GM12878 (cell line): ENCODE measurements around the gene CHFR. TPM values are rescaled to one million over a fixed set of nuclear protein-coding genes. Genes with fewer than 3 reads are reported as not detected.

Experiments used
- ATAC-seq: fragments of 200-7000 bp; cut with Tn5 transposase; 3 replicates; pipeline ENCODE4 v1.9.1; 2020; ENCODE audit warnings: mild to moderate bottlenecking, moderate library complexity
- BruUV-seq: library from RNA; stranded (reverse); fragments of 400-500 nt; replicated peaks from 2 replicates; lab custom pipeline; 2021; lab: Mats Ljungman, UMichigan
- CTCF ChIA-PET: fragments of 300-600 bp; sonication (Branson Sonifier 250); formaldehyde crosslinking; extraction: SDS; loops from one replicate; lab custom pipeline; 2021; ENCODE audit warnings: inconsistent platforms; lab: Yijun Ruan, JAX
- POLR2A ChIA-PET: fragments of 350-600 bp; formaldehyde crosslinking; extraction: SDS; loops from one replicate; lab custom pipeline; 2021; ENCODE audit warnings: inconsistent platforms; lab: Charles Lee
- RAD21 ChIA-PET: fragments of 300-600 bp; sonication (Branson Sonifier 250); formaldehyde crosslinking; loops from one replicate; lab custom pipeline; 2023; ENCODE audit warnings: antibody characterized with exemption; ENCODE audit not compliant: unreplicated experiment; lab: Charles Lee
- SMC1A ChIA-PET: fragments of 300-600 bp; sonication (Branson Sonifier 250); formaldehyde crosslinking; loops from one replicate; lab custom pipeline; 2023; ENCODE audit not compliant: unreplicated experiment, uncharacterized antibody; lab: Charles Lee
- DNase-seq: peaks from one replicate; pipeline ENCODE4 v3.0.0-alpha.2; 2011; ENCODE audit warnings: low read depth, low spot score
- FAIRE-seq: peaks from 3 replicates; lab custom pipeline; 2011; peaks lifted over from hg19 to GRCh38; lab: Jason Lieb, UNC
- H2AFZ ChIP-seq: 2 replicates; pipeline ENCODE4 v1.6.0; 2011; ENCODE audit warnings: low read depth, low read length, control low read depth; ENCODE audit not compliant: control insufficient read depth
- H3K27ac ChIP-seq: 2 replicates; pipeline ENCODE4 v1.5.1; 2011; ENCODE audit warnings: control low read depth; ENCODE audit not compliant: control insufficient read depth, insufficient read depth
- H3K27me3 ChIP-seq, 2 experiments: replicated peaks in 1 of 2; 2 replicates each; pipeline versions ENCODE4 v1.6.0 to v1.6.1; 2011; ENCODE audit warnings: low read length in 1 of 2; ENCODE audit not compliant: control insufficient read depth in 2 of 2, insufficient read depth in 2 of 2
- H3K36me3 ChIP-seq, 2 experiments: 2 replicates each; pipeline ENCODE4 v1.5.1; 2011; ENCODE audit warnings: low read length in 1 of 2; ENCODE audit not compliant: control insufficient read depth in 2 of 2, insufficient read depth in 2 of 2
- H3K4me1 ChIP-seq: 2 replicates; pipeline ENCODE4 v1.6.1; 2011; ENCODE audit warnings: mild to moderate bottlenecking, low read length, moderate library complexity, mixed read lengths; ENCODE audit not compliant: control insufficient read depth, insufficient read depth
- H3K4me2 ChIP-seq: 2 replicates; pipeline ENCODE4 v1.6.0; 2011; ENCODE audit warnings: control low read depth; ENCODE audit not compliant: control insufficient read depth, insufficient read depth
- H3K4me3 ChIP-seq: fragments of 200-600 bp; sonication (generic); 2 replicates; pipeline ENCODE4 v1.5.1; 2016
- H3K79me2 ChIP-seq: 2 replicates; pipeline ENCODE4 v1.6.0; 2011; ENCODE audit warnings: low read length; ENCODE audit not compliant: control insufficient read depth, insufficient read depth
- H3K9ac ChIP-seq: 2 replicates; pipeline ENCODE4 v1.8.0; 2011; ENCODE audit warnings: low read length, control low read depth, mixed read lengths; ENCODE audit not compliant: control insufficient read depth, insufficient read depth
- H3K9me3 ChIP-seq: replicated peaks from 3 replicates; pipeline ENCODE4 v1.5.1; 2011; ENCODE audit warnings: mild to moderate bottlenecking, low read length; ENCODE audit not compliant: control insufficient read depth, insufficient read depth
- H4K20me1 ChIP-seq: 2 replicates; pipeline ENCODE4 v1.6.0; 2011; ENCODE audit not compliant: control insufficient read depth, insufficient read depth
- ATF7 ChIP-seq: fragments of 450-650 bp; IDR thresholded peaks from 2 replicates; pipeline ENCODE4 v1.6.1; 2016; ENCODE audit warnings: low read depth, mild to moderate bottlenecking
- CBX5 ChIP-seq: sonication (generic); IDR thresholded peaks from 2 replicates; pipeline ENCODE4 v1.6.1; 2016; ENCODE audit warnings: low read depth, moderate library complexity, mild to moderate bottlenecking, inconsistent platforms
- CHD4 ChIP-seq: fragments of 200-600 bp; sonication (generic); IDR thresholded peaks from 2 replicates; pipeline ENCODE4 v1.6.1; 2016; ENCODE audit warnings: mild to moderate bottlenecking
- FOXK2 ChIP-seq: fragments of 450-650 bp; IDR thresholded peaks from 2 replicates; pipeline ENCODE4 v1.6.1; 2017; ENCODE audit warnings: mild to moderate bottlenecking, moderate library complexity
- HDAC6 ChIP-seq: fragments of 200-600 bp; sonication (generic); IDR thresholded peaks from one replicate; pipeline ENCODE4 v1.8.0; 2017; ENCODE audit warnings: antibody characterized with exemption; ENCODE audit not compliant: unreplicated experiment
- IRF4 ChIP-seq: IDR thresholded peaks from 2 replicates; pipeline ENCODE4 v1.6.1; 2011; ENCODE audit warnings: low read depth, low read length
- LARP7 ChIP-seq: fragments of 450-650 bp; IDR thresholded peaks from 2 replicates; pipeline ENCODE4 v1.6.1; 2017; ENCODE audit warnings: mild to moderate bottlenecking
- MEF2B ChIP-seq: fragments of 450-650 bp; IDR thresholded peaks from 2 replicates; pipeline ENCODE4 v1.6.1; 2018; ENCODE audit warnings: mild to moderate bottlenecking, moderate library complexity; ENCODE audit not compliant: partially characterized antibody, poor library complexity, severe bottlenecking
- MTA3 ChIP-seq: IDR thresholded peaks from 2 replicates; pipeline ENCODE4 v1.6.1; 2012; ENCODE audit warnings: low read length, inconsistent platforms, borderline replicate concordance
- RAD21 ChIP-seq: IDR thresholded peaks from 2 replicates; pipeline ENCODE4 v1.6.1; 2011; ENCODE audit warnings: mild to moderate bottlenecking, low read depth, low read length, moderate library complexity; ENCODE audit not compliant: insufficient read depth
- RCOR1 ChIP-seq: conservative IDR thresholded peaks from 2 replicates; pipeline ENCODE4 v1.6.1; 2012; ENCODE audit warnings: low read depth, low read length, improper control_type of control experiment
- SMAD1 ChIP-seq: fragments of 450-650 bp; IDR thresholded peaks from 2 replicates; pipeline ENCODE4 v1.6.1; 2018; ENCODE audit warnings: mild to moderate bottlenecking, low read depth; ENCODE audit not compliant: partially characterized antibody
- SMARCA5 ChIP-seq: fragments of 450-650 bp; IDR thresholded peaks from 2 replicates; pipeline ENCODE4 v1.6.1; 2017; ENCODE audit warnings: mild to moderate bottlenecking
- STAT3 ChIP-seq: IDR thresholded peaks from 2 replicates; pipeline ENCODE4 v1.6.1; 2011; ENCODE audit warnings: low read depth, low read length, improper control_type of control experiment
- TCF12 ChIP-seq: IDR thresholded peaks from 2 replicates; pipeline ENCODE4 v1.6.1; 2011; ENCODE audit warnings: low read depth, mild to moderate bottlenecking, low read length
- ZNF217 ChIP-seq: fragments of 450-650 bp; IDR thresholded peaks from 2 replicates; pipeline ENCODE4 v1.6.1; 2017; ENCODE audit warnings: antibody characterized with exemption, mild to moderate bottlenecking
- ZNF24 ChIP-seq: fragments of 450-650 bp; IDR thresholded peaks from 2 replicates; pipeline ENCODE4 v1.6.1; 2017; ENCODE audit warnings: antibody characterized with exemption, mild to moderate bottlenecking
- WGBS: methylation state at CpG from one replicate; pipeline ENCODE4 v1.1.6; 2016; ENCODE audit warnings: low lambda C conversion rate; ENCODE audit not compliant: insufficient replicate concordance, insufficient coverage; ENCODE audit errors: missing lambda C conversion rate; 5-methylcytosine and 5-hydroxymethylcytosine counted together
- in situ Hi-C: fragments of 300-500 bp; cut with MboI; formaldehyde crosslinking; loops from 9 replicates; pipeline ENCODE4 v1.14.3; 2018; ENCODE audit warnings: mixed read lengths
- intact Hi-C: fragments of 100-400 bp; cut with micrococcal nuclease; formaldehyde crosslinking; loops from one replicate; pipeline ENCODE4 v1.14.2; 2022; ENCODE audit not compliant: unreplicated experiment
- polyA plus RNA-seq, 11 experiments: library from polyadenylated mRNA; depleted of rRNA in 4 of 11; unstranded in 6 of 11; stranded (reverse) in 5 of 11; fragments of >200 nt; fragmentation: Nextera tagmentation in 4 of 11; fragmentation: Illumina TruSeq in 1 of 11; extraction: Ambion mirVana in 4 of 11; extraction: Trizol in 1 of 11; gene quantifications; 1 replicate in 1 of 11; 2 replicates in 10 of 11; pipeline versions ENCODE4 v1.2.1 to v1.2.3, GENCODE V29; 2011 to 2016; ENCODE audit warnings: inconsistent platforms in 2 of 11, missing spikeins in 2 of 11, low read depth in 1 of 11
- total RNA-seq, 4 experiments: library from RNA; depleted of rRNA in 3 of 4; stranded (reverse); fragments of >200 nt in 3 of 4; fragmentation: Illumina TruSeq in 1 of 4; extraction: Trizol in 1 of 4; gene quantifications; 2 replicates each; pipeline versions ENCODE4 v1.2.1 to v1.2.3, GENCODE V29; 2013 to 2021
- TF ChIP-seq, protein P1 (sequence below): IDR thresholded peaks from 2 replicates; pipeline ENCODE4 v1.6.1; 2012; ENCODE audit warnings: low read depth, low read length, improper control_type of control experiment
- TF ChIP-seq, protein P2 (sequence below): IDR thresholded peaks from 2 replicates; pipeline ENCODE4 v1.6.1; 2012; ENCODE audit warnings: improper control_type of control experiment, low read depth, low read length; ENCODE audit not compliant: insufficient replicate concordance

Gene CHFR
- total and polyA plus RNA-seq, 10 of the 15 experiments (the other 5 are each of a cell fraction or from before 2014, with no cell fraction given), result 1.1 to 49.4 (median 34.4) TPM

DNA sequence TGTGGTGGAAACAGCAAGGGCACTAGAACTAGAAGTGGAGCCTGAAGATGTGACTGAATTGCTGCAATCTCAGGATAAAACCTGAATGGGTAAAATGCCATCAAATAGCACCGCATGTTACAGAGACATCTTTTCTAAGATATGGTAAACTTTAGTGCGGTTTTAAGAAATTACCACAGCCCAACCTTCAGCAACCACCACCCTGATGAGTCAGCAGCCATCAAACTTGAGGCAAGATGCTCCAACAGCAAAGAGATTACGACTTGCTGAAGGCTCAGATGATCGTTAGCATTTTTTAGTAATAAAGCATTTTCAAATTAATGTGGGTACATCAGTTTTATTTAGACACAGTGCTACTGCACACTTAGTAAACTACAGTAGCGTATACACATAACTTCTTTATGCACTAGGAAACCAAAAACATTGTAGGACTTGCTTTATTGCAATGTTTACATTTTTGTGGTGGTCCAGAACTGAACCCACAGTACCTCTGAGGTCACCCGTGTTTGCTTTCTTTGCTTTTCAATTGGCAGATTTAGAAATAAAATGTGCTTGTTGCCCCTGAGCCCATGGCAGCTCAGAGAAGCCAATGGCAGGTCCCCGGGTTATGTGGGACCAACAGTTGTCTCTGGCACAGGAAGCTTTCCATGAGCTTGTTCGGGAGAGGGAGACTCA lies 74.6 kb downstream of the CHFR start:
- Histone ChIP-seq H3K9ac (no peak overlapping the region), H3K4me1 (no peaks in the 10 kb centered on the region), H3K27ac (no peak overlapping the region), H3K36me3 (peaks cover 16 to 36% of the 10 kb centered on the region in 2 experiments), H3K4me2 (no peak overlapping the region), H2AFZ (no peak overlapping the region), H3K4me3 (no peak overlapping the region), H3K27me3 (no peaks in the 10 kb centered on the region), H3K9me3 (no peaks in the 10 kb centered on the region), H4K20me1 (no peaks in the 10 kb centered on the region), H3K79me2 (peaks cover 2% of the 10 kb centered on the region; the same call in 1 of the 2 replicates)
- POLR2A ChIA-PET, result no interaction called here
- CTCF ChIA-PET, result no interaction called here
- in situ Hi-C loops (no loop called here), intact Hi-C loops (no loop called here)
- SMC1A ChIA-PET, result no interaction called here
- FAIRE-seq, result no peak
- RAD21 ChIA-PET, result no interaction called here
- no TSS peak for BruUV-seq
- DNase-seq, result no peak
- WGBS, result 97% methylated on average over 8 of the region's 8 CpGs
- no peak for ATAC-seq
- TF ChIP-seq STAT3 (no peak), CBX5 (no peak), CHD4 (no peak), MTA3 (no peak), RCOR1 (no peak), SMAD1 (no peak), ZNF24 (no peak), LARP7 (no peak), MEF2B (no peak), SMARCA5 (no peak), ATF7 (no peak), ZNF217 (no peak), RAD21 (no peak), TCF12 (no peak), IRF4 (no peak), HDAC6 (no peak), FOXK2 (no peak)
- TF ChIP-seq, protein P1, sequence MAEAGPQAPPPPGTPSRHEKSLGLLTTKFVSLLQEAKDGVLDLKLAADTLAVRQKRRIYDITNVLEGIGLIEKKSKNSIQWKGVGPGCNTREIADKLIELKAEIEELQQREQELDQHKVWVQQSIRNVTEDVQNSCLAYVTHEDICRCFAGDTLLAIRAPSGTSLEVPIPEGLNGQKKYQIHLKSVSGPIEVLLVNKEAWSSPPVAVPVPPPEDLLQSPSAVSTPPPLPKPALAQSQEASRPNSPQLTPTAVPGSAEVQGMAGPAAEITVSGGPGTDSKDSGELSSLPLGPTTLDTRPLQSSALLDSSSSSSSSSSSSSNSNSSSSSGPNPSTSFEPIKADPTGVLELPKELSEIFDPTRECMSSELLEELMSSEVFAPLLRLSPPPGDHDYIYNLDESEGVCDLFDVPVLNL, result no peak
- TF ChIP-seq, protein P2, sequence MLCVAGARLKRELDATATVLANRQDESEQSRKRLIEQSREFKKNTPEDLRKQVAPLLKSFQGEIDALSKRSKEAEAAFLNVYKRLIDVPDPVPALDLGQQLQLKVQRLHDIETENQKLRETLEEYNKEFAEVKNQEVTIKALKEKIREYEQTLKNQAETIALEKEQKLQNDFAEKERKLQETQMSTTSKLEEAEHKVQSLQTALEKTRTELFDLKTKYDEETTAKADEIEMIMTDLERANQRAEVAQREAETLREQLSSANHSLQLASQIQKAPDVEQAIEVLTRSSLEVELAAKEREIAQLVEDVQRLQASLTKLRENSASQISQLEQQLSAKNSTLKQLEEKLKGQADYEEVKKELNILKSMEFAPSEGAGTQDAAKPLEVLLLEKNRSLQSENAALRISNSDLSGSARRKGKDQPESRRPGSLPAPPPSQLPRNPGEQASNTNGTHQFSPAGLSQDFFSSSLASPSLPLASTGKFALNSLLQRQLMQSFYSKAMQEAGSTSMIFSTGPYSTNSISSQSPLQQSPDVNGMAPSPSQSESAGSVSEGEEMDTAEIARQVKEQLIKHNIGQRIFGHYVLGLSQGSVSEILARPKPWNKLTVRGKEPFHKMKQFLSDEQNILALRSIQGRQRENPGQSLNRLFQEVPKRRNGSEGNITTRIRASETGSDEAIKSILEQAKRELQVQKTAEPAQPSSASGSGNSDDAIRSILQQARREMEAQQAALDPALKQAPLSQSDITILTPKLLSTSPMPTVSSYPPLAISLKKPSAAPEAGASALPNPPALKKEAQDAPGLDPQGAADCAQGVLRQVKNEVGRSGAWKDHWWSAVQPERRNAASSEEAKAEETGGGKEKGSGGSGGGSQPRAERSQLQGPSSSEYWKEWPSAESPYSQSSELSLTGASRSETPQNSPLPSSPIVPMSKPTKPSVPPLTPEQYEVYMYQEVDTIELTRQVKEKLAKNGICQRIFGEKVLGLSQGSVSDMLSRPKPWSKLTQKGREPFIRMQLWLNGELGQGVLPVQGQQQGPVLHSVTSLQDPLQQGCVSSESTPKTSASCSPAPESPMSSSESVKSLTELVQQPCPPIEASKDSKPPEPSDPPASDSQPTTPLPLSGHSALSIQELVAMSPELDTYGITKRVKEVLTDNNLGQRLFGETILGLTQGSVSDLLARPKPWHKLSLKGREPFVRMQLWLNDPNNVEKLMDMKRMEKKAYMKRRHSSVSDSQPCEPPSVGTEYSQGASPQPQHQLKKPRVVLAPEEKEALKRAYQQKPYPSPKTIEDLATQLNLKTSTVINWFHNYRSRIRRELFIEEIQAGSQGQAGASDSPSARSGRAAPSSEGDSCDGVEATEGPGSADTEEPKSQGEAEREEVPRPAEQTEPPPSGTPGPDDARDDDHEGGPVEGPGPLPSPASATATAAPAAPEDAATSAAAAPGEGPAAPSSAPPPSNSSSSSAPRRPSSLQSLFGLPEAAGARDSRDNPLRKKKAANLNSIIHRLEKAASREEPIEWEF, result no peak
